OCI-LY1 (cell line): ENCODE measurements around the gene SLC6A2.

Experiments
- EZH2 ChIP-seq: fragments of 200-600 bp; sonication (generic), shearing (Covaris generic); IDR thresholded peaks from 2 replicates; pipeline ENCODE4 v1.8.0; 2017; ENCODE audit warnings: borderline replicate concordance, mixed run types, mild to moderate bottlenecking, antibody characterized with exemption, low read length, moderate library complexity, mixed read lengths
- TF ChIP-seq, protein P1 (sequence below): fragments of 200-600 bp; sonication (generic), shearing (Covaris generic); IDR thresholded peaks from 2 replicates; pipeline ENCODE4 v1.5.1; 2017; ENCODE audit warnings: mild to moderate bottlenecking, antibody characterized with exemption, low read length, moderate library complexity, mixed read lengths

DNA sequence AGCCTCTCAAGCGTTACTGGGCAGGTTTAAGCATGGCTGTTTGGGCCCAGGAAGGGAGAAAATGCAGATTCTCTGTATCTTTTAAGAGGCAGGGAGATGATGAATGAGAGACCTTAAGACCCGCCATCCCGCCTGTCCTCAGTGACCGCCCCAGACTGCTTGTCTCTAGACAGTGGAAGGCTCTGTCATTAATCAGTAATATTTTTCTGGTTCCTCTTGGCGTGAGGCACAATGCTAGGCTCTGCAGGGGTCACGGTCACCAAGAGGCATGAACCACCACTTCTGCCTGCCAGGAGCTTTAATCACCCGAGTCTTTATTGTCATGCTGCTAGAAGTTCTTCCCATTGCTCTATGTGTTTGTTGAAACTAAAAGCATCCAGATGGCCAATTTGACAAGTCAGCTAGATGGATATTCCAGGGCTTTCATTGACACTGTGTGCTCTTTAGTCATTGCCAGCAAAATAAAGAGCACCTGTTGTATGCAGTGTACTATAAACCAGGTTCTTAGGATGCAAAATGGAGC, 3.2 kb downstream of the SLC6A2 start:
- TF ChIP-seq EZH2 = no peak
- TF ChIP-seq, protein P1, sequence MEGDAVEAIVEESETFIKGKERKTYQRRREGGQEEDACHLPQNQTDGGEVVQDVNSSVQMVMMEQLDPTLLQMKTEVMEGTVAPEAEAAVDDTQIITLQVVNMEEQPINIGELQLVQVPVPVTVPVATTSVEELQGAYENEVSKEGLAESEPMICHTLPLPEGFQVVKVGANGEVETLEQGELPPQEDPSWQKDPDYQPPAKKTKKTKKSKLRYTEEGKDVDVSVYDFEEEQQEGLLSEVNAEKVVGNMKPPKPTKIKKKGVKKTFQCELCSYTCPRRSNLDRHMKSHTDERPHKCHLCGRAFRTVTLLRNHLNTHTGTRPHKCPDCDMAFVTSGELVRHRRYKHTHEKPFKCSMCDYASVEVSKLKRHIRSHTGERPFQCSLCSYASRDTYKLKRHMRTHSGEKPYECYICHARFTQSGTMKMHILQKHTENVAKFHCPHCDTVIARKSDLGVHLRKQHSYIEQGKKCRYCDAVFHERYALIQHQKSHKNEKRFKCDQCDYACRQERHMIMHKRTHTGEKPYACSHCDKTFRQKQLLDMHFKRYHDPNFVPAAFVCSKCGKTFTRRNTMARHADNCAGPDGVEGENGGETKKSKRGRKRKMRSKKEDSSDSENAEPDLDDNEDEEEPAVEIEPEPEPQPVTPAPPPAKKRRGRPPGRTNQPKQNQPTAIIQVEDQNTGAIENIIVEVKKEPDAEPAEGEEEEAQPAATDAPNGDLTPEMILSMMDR = no peak
